Endothelial cell of umbilical vein (primary cell): ENCODE results near the gene GGTLC1. TPM values are rescaled to one million over a fixed set of nuclear protein-coding genes. Genes with fewer than 3 reads are reported as not detected.
A peak's percentile ranks its signal among the peaks of the same experiment; 100 is the strongest.

ENCODE experiments used
- BruUV-seq: library from RNA; stranded (reverse); fragments of 400-500 nt; replicated peaks from 2 replicates; lab custom pipeline; 2021; lab: Mats Ljungman, UMichigan
- CTCF ChIA-PET: fragments of 300-600, 350-600 bp; sonication (Branson Sonifier 250); formaldehyde crosslinking; loops from one replicate; lab custom pipeline; 2021; ENCODE audit warnings: antibody characterized with exemption, inconsistent platforms; lab: Charles Lee
- POLR2A ChIA-PET: fragments of 300-600, 350-600 bp; sonication (Branson Sonifier 250); formaldehyde crosslinking; loops from one replicate; lab custom pipeline; 2021; ENCODE audit warnings: antibody characterized with exemption, inconsistent platforms; lab: Charles Lee
- DNase-seq: peaks from one replicate; pipeline ENCODE4 v3.0.0-alpha.2; 2011; ENCODE audit warnings: low read depth, low spot score
- FAIRE-seq: peaks from 2 replicates; lab custom pipeline; 2011; peaks lifted over from hg19 to GRCh38; lab: Jason Lieb, UNC
- H2AFZ ChIP-seq: 2 replicates; pipeline ENCODE4 v1.6.0; 2012; ENCODE audit warnings: low read depth, low read length, control low read depth, inconsistent platforms
- H3K27ac ChIP-seq: 2 replicates; pipeline ENCODE4 v1.5.1; 2011; ENCODE audit warnings: low read depth, mild to moderate bottlenecking, control low read depth, low read length, moderate library complexity; ENCODE audit not compliant: insufficient read depth
- H3K27me3 ChIP-seq, 2 experiments: 2 replicates each; pipeline versions ENCODE4 v1.6.0 to v1.6.1; 2011; ENCODE audit warnings: low read length in 2 of 2, mixed read lengths in 1 of 2; ENCODE audit not compliant: control insufficient read depth in 2 of 2, insufficient read depth in 2 of 2
- H3K36me3 ChIP-seq, 2 experiments: 2 replicates in 1 of 2; 3 replicates in 1 of 2; pipeline ENCODE4 v1.5.1; 2011; ENCODE audit warnings: low read length in 2 of 2, mild to moderate bottlenecking in 1 of 2, moderate library complexity in 1 of 2; ENCODE audit not compliant: control insufficient read depth in 2 of 2, insufficient read depth in 2 of 2; ENCODE audit errors: extremely low read depth in 1 of 2
- H3K4me1 ChIP-seq: 3 replicates; pipeline ENCODE4 v1.5.1; 2011; ENCODE audit warnings: mild to moderate bottlenecking, low read length; ENCODE audit not compliant: control insufficient read depth, insufficient read depth; ENCODE audit errors: extremely low read depth
- H3K4me2 ChIP-seq: 2 replicates; pipeline ENCODE4 v1.6.1; 2011; ENCODE audit warnings: low read length, control low read depth, mixed read lengths; ENCODE audit not compliant: insufficient read depth
- H3K4me3 ChIP-seq, 3 experiments: fragments of 200-600 bp in 1 of 3; sonication (generic), shearing (Covaris generic) in 1 of 3; replicated peaks in 1 of 3; 2 replicates each; pipeline ENCODE4 v1.5.1; 2011 to 2016; ENCODE audit warnings: control low read depth in 3 of 3, low read length in 3 of 3, mild to moderate bottlenecking in 2 of 3, inconsistent platforms in 1 of 3, low read depth in 1 of 3, moderate library complexity in 1 of 3; ENCODE audit not compliant: insufficient read depth in 1 of 3
- H3K79me2 ChIP-seq: 2 replicates; pipeline ENCODE4 v1.6.0; 2012; ENCODE audit warnings: low read length, inconsistent platforms; ENCODE audit not compliant: control insufficient read depth, insufficient read depth
- H3K9ac ChIP-seq: replicated peaks from 2 replicates; pipeline ENCODE3; 2011; ENCODE audit warnings: low read length, control low read depth; ENCODE audit not compliant: insufficient read depth; ENCODE audit errors: extremely low read depth
- H3K9me1 ChIP-seq: replicated peaks from 3 replicates; pipeline ENCODE4 v1.6.0; 2011; ENCODE audit warnings: mild to moderate bottlenecking, low read length; ENCODE audit not compliant: control insufficient read depth, insufficient read depth; ENCODE audit errors: extremely low read depth
- H3K9me3 ChIP-seq: replicated peaks from 2 replicates; pipeline ENCODE4 v1.5.1; 2012; ENCODE audit warnings: low read length, inconsistent platforms; ENCODE audit not compliant: control insufficient read depth, insufficient read depth
- H4K20me1 ChIP-seq: replicated peaks from 2 replicates; pipeline ENCODE3; 2011; ENCODE audit warnings: mild to moderate bottlenecking, low read length; ENCODE audit not compliant: control insufficient read depth, insufficient read depth; ENCODE audit errors: extremely low read depth
- CTCF ChIP-seq, 2 donors: IDR thresholded peaks; 1 replicate in 1 of 2; 2 replicates in 1 of 2; pipeline ENCODE4 v1.5.1; 2011; ENCODE audit warnings: low read length in 2 of 2, mild to moderate bottlenecking in 2 of 2, moderate library complexity in 2 of 2, control low read depth in 1 of 2, inconsistent platforms in 1 of 2, low read depth in 1 of 2; ENCODE audit not compliant: insufficient read depth in 1 of 2; ENCODE audit errors: extremely low read depth in 1 of 2
- EZH2 ChIP-seq: IDR thresholded peaks from 2 replicates; pipeline ENCODE4 v1.6.1; 2012; ENCODE audit warnings: borderline replicate concordance, low read depth, mild to moderate bottlenecking, moderate library complexity, low read length, inconsistent platforms; ENCODE audit not compliant: severe bottlenecking
- FOS ChIP-seq: IDR thresholded peaks from 2 replicates; pipeline ENCODE4 v1.6.1; 2011; ENCODE audit warnings: mild to moderate bottlenecking, low read length, moderate library complexity, borderline replicate concordance; ENCODE audit not compliant: insufficient read depth
- GATA2 ChIP-seq: IDR thresholded peaks from 2 replicates; pipeline ENCODE4 v1.7.0; 2011; ENCODE audit warnings: low read depth, mild to moderate bottlenecking, moderate library complexity, mixed read lengths, low read length; ENCODE audit not compliant: insufficient read length, insufficient read depth
- JUN ChIP-seq: IDR thresholded peaks from 2 replicates; pipeline ENCODE4 v1.6.1; 2011; ENCODE audit warnings: borderline replicate concordance, low read depth; ENCODE audit not compliant: insufficient read length, insufficient read depth
- MAX ChIP-seq: IDR thresholded peaks from 2 replicates; pipeline ENCODE4 v1.6.1; 2011; ENCODE audit not compliant: insufficient read depth, insufficient read length
- MYC ChIP-seq: IDR thresholded peaks from one replicate; pipeline ENCODE4 v1.6.1; 2011; ENCODE audit warnings: mild to moderate bottlenecking, low read depth, low read length
- POLR2A ChIP-seq: IDR thresholded peaks from 2 replicates; pipeline ENCODE4 v1.6.1; 2012; ENCODE audit warnings: low read depth, mild to moderate bottlenecking, control low read depth, low read length
- POLR2AphosphoS5 ChIP-seq: IDR thresholded peaks from 2 replicates; pipeline ENCODE4 v1.6.1; 2012; ENCODE audit warnings: low read depth, mild to moderate bottlenecking, control low read depth, low read length, moderate library complexity; ENCODE audit not compliant: insufficient read depth
- dilution Hi-C: fragments of 300-500 bp; cut with MboI; formaldehyde crosslinking; loops from one replicate; pipeline ENCODE4 v1.15.0; 2019; ENCODE audit warnings: low sequenced_read_pairs; ENCODE audit not compliant: extremely low pct_ligation_motif_present
- intact Hi-C: fragments of 100-400 bp; cut with micrococcal nuclease; formaldehyde crosslinking; loops from one replicate; pipeline ENCODE4 v1.10.0; 2022
- polyA plus RNA-seq, 4 experiments: library from polyadenylated mRNA; depleted of rRNA in 3 of 4; stranded (reverse) in 3 of 4; unstranded in 1 of 4; fragments of >200 nt; gene quantifications; 2 replicates each; pipeline versions ENCODE4 v1.2.1 to v1.2.3, GENCODE V29; 2011 to 2012; ENCODE audit warnings: missing spikeins in 1 of 4
- total RNA-seq: library from RNA; stranded (reverse); gene quantifications from 2 replicates; pipeline ENCODE4 v1.2.3, GENCODE V29; 2021

The GGTLC1 gene
- total and polyA plus RNA-seq, 2 donors (not counting 3 experiments of a cell fraction or from before 2014, with no cell fraction given) = not detected

GRCh38 chr20:24016607-24017457, 28.3 kb upstream of the GGTLC1 start:
- Histone ChIP-seq H3K9ac (no peak overlapping the region), H3K27me3 (no peaks in the 10 kb centered on the region), H3K9me3 (no peaks in the 10 kb centered on the region), H4K20me1 (no peaks in the 10 kb centered on the region), H3K4me2 (peak overlapping the region; percentile 45), H3K27ac (peak overlapping the region; percentile 76), H3K79me2 (no peaks in the 10 kb centered on the region), H3K9me1 (no peaks in the 10 kb centered on the region), H3K36me3 (no peaks in the 10 kb centered on the region), H3K4me1 (peaks cover 13% of the 10 kb centered on the region), H2AFZ (peak overlapping the region; percentile 64), H3K4me3 (no peak overlapping the region)
- FAIRE-seq (no peak), DNase-seq (no peak)
- intact Hi-C loops = loop anchor here (1.0 kb wide), 1 partner anchor 10 kb away; no protein-coding TSS in a partner anchor
- dilution Hi-C loops = no loop called here
- BruUV-seq = no TSS peak
- ChIA-PET CTCF (no interaction called here), POLR2A (no interaction called here)
- TF ChIP-seq GATA2 (no peak), FOS (no peak), MAX (no peak), JUN (no peak), EZH2 (no peak), MYC (no peak)

GRCh38 chr20:24013953-24014352, 25.4 kb upstream of the GGTLC1 start:
- no peaks in the 10 kb centered on the region for H4K20me1 ChIP-seq
- H3K9ac ChIP-seq = no peak overlapping the region
- no peaks in the 10 kb centered on the region for H3K36me3 ChIP-seq
- H3K9me3 ChIP-seq = no peaks in the 10 kb centered on the region
- BruUV-seq = no TSS peak
- intact Hi-C loops = no loop called here
- ChIA-PET POLR2A (no interaction called here), CTCF (interaction anchor here (1.1 to 1.3 kb wide), 2 partner anchors 9 to 17 kb away, joined by 3 read pairs; no protein-coding TSS in a partner anchor)
- peaks cover 13% of the 10 kb centered on the region for H3K4me1 ChIP-seq
- H3K79me2 ChIP-seq = no peaks in the 10 kb centered on the region
- no peak overlapping the region for H2AFZ ChIP-seq
- no peaks in the 10 kb centered on the region for H3K9me1 ChIP-seq
- no peak overlapping the region for H3K4me3 ChIP-seq
- no peak overlapping the region for H3K4me2 ChIP-seq
- H3K27ac ChIP-seq = no peak overlapping the region
- TF ChIP-seq JUN (no peak), POLR2AphosphoS5 (no peak), FOS (no peak), CTCF (IDR thresholded peaks at IDR 0.05; ENCODE audit: extremely low read depth in 1 of 2, insufficient read depth in 1 of 2, low read depth in 1 of 2, low read length in 2 of 2) (no peak), EZH2 (no peak), MYC (no peak), MAX (no peak), POLR2A (no peak), GATA2 (no peak)
- dilution Hi-C loops = no loop called here
- DNase-seq (no peak), FAIRE-seq (no peak)
- H3K27me3 ChIP-seq = no peaks in the 10 kb centered on the region
